ENCODE data around the gene MEI1.

Gene MEI1

GRCh38 chr22:41845380-41846267 is 146.3 kb downstream of the MEI1 start:
- DNase-seq = no peak

- DNase-seq = no peak
These were observed 147.1 kb downstream of the MEI1 start for GRCh38 chr22:41846268-41846987.

GRCh38 chr22:41847300-41847699 is 148.0 kb downstream of the MEI1 start:
- DNase-seq = no peak

DNA sequence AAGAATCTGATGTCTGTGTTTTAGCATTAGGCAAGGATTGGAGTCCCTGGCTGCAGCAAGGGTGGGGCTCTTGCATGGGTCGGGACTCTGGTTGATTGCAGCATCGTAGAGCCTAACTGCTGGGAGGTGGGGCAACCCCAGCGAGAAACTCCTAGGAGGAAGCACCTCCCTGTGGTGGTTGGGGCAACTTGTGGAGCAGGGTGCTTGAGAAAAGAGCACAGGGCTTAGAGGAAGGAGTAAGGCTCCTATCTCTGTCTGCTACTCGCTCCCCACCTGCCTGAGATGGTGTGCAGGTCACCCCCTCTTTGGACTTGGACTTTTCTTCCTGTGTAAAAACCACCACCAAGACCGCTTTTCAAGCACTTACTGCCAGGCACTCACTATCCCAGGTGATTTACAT is 149.2 kb downstream of the MEI1 start:
- no peak for DNase-seq
